C4-2B (cell line): ENCODE measurements around the gene DCHS2.

Source experiments
- CTCF ChIP-seq: fragments of 450-650 bp; conservative IDR thresholded peaks from 2 replicates; pipeline ENCODE4 v1.5.1; 2017; ENCODE audit warnings: mild to moderate bottlenecking
- ZFX ChIP-seq: fragments of 450-650 bp; IDR thresholded peaks from 2 replicates; pipeline ENCODE4 v1.6.1; 2017

GRCh38 chr4:154354883-154355282 lies 136.7 kb downstream of the DCHS2 start:
- no peak for TF ChIP-seq CTCF
- TF ChIP-seq ZFX: no peak
